ENCODE data around the gene ANKRD63. TPM values are rescaled to one million over a fixed set of nuclear protein-coding genes. Genes with fewer than 3 reads are reported as not detected.

ANKRD63 gene
- total and polyA plus RNA-seq, 9 of the 15 experiments (the other 6 are each of a cell fraction or from before 2014, with no cell fraction given) = 1.3 to 2.0 (median 1.8) TPM; not detected in 6

DNA sequence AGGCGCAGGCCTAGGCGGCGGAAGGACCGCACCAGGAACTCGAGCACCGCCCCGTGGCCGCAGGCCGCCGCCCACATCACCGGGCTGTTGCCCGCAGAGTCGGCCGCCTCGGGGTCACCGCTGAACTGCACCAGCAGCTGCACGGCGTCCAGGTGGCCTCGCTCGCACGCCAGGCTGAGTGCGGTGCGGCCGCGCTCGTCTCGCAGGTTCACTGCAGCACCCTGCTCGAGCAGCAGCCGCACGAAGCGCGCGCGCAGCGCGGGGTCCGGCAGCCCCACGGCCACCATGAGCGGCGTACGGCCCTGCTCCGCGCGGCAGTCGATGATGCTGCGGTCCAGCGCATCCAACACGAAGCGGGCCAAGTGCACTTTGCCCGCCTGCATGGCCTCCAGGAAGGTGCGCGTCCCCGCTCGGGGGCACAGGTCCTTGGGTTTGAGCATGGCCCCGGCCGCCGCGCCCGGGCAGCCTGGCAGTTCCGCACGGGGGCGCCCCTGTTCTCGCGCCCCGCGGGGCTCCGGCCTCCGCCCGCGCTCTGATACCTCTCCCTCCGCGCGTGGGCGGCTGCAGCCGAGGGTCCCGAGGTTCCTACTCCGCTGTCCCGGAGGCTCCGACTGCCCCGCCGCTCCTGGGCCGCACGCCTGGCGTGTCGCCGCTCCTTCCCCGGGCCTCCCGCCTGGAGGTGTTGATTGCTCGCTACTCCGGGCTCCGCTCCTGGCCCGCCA, 556 bp downstream of the ANKRD63 start (continued):
- TF ChIP-seq, protein P1, sequence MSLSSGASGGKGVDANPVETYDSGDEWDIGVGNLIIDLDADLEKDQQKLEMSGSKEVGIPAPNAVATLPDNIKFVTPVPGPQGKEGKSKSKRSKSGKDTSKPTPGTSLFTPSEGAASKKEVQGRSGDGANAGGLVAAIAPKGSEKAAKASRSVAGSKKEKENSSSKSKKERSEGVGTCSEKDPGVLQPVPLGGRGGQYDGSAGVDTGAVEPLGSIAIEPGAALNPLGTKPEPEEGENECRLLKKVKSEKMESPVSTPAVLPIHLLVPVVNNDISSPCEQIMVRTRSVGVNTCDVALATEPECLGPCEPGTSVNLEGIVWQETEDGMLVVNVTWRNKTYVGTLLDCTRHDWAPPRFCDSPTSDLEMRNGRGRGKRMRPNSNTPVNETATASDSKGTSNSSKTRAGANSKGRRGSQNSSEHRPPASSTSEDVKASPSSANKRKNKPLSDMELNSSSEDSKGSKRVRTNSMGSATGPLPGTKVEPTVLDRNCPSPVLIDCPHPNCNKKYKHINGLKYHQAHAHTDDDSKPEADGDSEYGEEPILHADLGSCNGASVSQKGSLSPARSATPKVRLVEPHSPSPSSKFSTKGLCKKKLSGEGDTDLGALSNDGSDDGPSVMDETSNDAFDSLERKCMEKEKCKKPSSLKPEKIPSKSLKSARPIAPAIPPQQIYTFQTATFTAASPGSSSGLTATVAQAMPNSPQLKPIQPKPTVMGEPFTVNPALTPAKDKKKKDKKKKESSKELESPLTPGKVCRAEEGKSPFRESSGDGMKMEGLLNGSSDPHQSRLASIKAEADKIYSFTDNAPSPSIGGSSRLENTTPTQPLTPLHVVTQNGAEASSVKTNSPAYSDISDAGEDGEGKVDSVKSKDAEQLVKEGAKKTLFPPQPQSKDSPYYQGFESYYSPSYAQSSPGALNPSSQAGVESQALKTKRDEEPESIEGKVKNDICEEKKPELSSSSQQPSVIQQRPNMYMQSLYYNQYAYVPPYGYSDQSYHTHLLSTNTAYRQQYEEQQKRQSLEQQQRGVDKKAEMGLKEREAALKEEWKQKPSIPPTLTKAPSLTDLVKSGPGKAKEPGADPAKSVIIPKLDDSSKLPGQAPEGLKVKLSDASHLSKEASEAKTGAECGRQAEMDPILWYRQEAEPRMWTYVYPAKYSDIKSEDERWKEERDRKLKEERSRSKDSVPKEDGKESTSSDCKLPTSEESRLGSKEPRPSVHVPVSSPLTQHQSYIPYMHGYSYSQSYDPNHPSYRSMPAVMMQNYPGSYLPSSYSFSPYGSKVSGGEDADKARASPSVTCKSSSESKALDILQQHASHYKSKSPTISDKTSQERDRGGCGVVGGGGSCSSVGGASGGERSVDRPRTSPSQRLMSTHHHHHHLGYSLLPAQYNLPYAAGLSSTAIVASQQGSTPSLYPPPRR (CRISPR knock-in tag; IDR thresholded peaks at IDR 0.05; ENCODE audit: borderline replicate concordance) = no peak
- TF ChIP-seq, protein P2, sequence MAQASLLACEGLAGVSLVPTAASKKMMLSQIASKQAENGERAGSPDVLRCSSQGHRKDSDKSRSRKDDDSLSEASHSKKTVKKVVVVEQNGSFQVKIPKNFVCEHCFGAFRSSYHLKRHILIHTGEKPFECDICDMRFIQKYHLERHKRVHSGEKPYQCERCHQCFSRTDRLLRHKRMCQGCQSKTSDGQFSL (CRISPR knock-in tag; IDR thresholded peaks at IDR 0.05) = no peak
- TF ChIP-seq, protein P2 (tag; IDR thresholded peaks at IDR 0.05) = no peak
- TF ChIP-seq ATF1 (CRISPR knock-in tag; IDR thresholded peaks at IDR 0.05) = no peak
- peak; percentile 45; the same call in 1 of the 2 replicates for TF ChIP-seq ATF1 (tag; IDR thresholded peaks at IDR 0.05)
- TF ChIP-seq CBX1 (IDR thresholded peaks at IDR 0.05; ENCODE audit: low read depth) = 0 out of 2 replicates have a peak, but pooled peaks have one; percentile 52
- TF ChIP-seq CREB1 (IDR thresholded peaks at IDR 0.05) = no peak
- peak; percentile 67; the same call in 1 of the 2 replicates for TF ChIP-seq CREB1 (CRISPR knock-in tag; IDR thresholded peaks at IDR 0.05)
- TF ChIP-seq ZNF561 (CRISPR knock-in tag; conservative IDR thresholded peaks at IDR 0.05) = no peak
- TF ChIP-seq FOSL1 (tag; conservative IDR thresholded peaks at IDR 0.05) = 0 out of 2 replicates have a peak, but pooled peaks have one; percentile 6
- no peak for TF ChIP-seq NFXL1 (CRISPR knock-in tag; IDR thresholded peaks at IDR 0.05)
- TF ChIP-seq HNRNPL (IDR thresholded peaks at IDR 0.05; ENCODE audit: low read depth, low read length) = peak; percentile 97
- TF ChIP-seq OTX1 (CRISPR knock-in tag; IDR thresholded peaks at IDR 0.05) = no peak
- peak in 1 of 2 experiments; percentile 76; a peak in 2 of 4 replicates for TF ChIP-seq TEAD1 (CRISPR knock-in tag; IDR thresholded peaks at IDR 0.05)
- no peak for TF ChIP-seq BRCA1 (IDR thresholded peaks at IDR 0.05)
- peak; percentile 25; the same call in 1 of the 2 replicates for TF ChIP-seq BRCA1 (CRISPR knock-in tag; IDR thresholded peaks at IDR 0.05)
- TF ChIP-seq, protein P3, sequence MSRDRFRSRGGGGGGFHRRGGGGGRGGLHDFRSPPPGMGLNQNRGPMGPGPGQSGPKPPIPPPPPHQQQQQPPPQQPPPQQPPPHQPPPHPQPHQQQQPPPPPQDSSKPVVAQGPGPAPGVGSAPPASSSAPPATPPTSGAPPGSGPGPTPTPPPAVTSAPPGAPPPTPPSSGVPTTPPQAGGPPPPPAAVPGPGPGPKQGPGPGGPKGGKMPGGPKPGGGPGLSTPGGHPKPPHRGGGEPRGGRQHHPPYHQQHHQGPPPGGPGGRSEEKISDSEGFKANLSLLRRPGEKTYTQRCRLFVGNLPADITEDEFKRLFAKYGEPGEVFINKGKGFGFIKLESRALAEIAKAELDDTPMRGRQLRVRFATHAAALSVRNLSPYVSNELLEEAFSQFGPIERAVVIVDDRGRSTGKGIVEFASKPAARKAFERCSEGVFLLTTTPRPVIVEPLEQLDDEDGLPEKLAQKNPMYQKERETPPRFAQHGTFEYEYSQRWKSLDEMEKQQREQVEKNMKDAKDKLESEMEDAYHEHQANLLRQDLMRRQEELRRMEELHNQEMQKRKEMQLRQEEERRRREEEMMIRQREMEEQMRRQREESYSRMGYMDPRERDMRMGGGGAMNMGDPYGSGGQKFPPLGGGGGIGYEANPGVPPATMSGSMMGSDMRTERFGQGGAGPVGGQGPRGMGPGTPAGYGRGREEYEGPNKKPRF (IDR thresholded peaks at IDR 0.05; ENCODE audit: low read depth, low read length) = no peak
- TF ChIP-seq TEAD4 (IDR thresholded peaks at IDR 0.05; ENCODE audit: low read length) = no peak
- 0 out of 2 replicates have a peak, but pooled peaks have one; percentile 65 for TF ChIP-seq TEAD4 (CRISPR knock-in tag; IDR thresholded peaks at IDR 0.05; ENCODE audit: borderline replicate concordance)
- 0 out of 2 replicates have a peak, but pooled peaks have one; percentile 14 for TF ChIP-seq KLF13 (tag; IDR thresholded peaks at IDR 0.05; ENCODE audit: borderline replicate concordance, low read depth)
- no peak for TF ChIP-seq ZNF175 (CRISPR knock-in tag; IDR thresholded peaks at IDR 0.05; ENCODE audit: low read depth)

Measured in K562 (cell line).